Measurements from ENCODE around the gene SCGB2B2.

The SCGB2B2 gene

GRCh38 chr19:34639491-34640085, 37.4 kb downstream of the SCGB2B2 start:
- Histone ChIP-seq H3K4me1 (ENCODE audit: control insufficient read depth in 5 of 5, insufficient read depth in 5 of 5, low read length in 5 of 5) (peaks cover 0 to 10% (median 0%) of the 10 kb centered on the region in 5 donors), H3K9me3 (ENCODE audit: control insufficient read depth in 5 of 5, low read length in 5 of 5) (peaks cover 7 to 15% (median 12%) of the 10 kb centered on the region in 5 donors), H3K27me3 (ENCODE audit: control insufficient read depth in 5 of 5, insufficient read depth in 4 of 5, low read length in 5 of 5) (peaks cover 0 to 4% (median 0%) of the 10 kb centered on the region in 5 donors), H3K36me3 (ENCODE audit: control insufficient read depth in 5 of 5, insufficient read depth in 5 of 5, low read length in 5 of 5) (peaks cover 0 to 5% (median 0%) of the 10 kb centered on the region in 5 donors), H3K9ac (ENCODE audit: low read length in 5 of 5) (no peak overlapping the region), H3K4me3 (ENCODE audit: low read depth in 1 of 5, low read length in 5 of 5) (no peak overlapping the region), H3K27ac (ENCODE audit: low read depth, low read length) (no peak overlapping the region)

GRCh38 chr19:34633802-34634201, 43.2 kb downstream of the SCGB2B2 start:
- H3K9ac ChIP-seq (ENCODE audit: low read length in 5 of 5): no peak overlapping the region
- H3K4me3 ChIP-seq (ENCODE audit: low read depth in 1 of 5, low read length in 5 of 5): no peak overlapping the region
- peaks cover 0 to 4% (median 0%) of the 10 kb centered on the region in 5 donors for H3K27me3 ChIP-seq (ENCODE audit: control insufficient read depth in 5 of 5, insufficient read depth in 4 of 5, low read length in 5 of 5)

More at GRCh38 chr19:34633802-34634201, 43.2 kb downstream of the SCGB2B2 start:
- peaks cover 0 to 5% (median 0%) of the 10 kb centered on the region in 5 donors for H3K36me3 ChIP-seq (ENCODE audit: control insufficient read depth in 5 of 5, insufficient read depth in 5 of 5, low read length in 5 of 5)
- H3K4me1 ChIP-seq (ENCODE audit: control insufficient read depth in 5 of 5, insufficient read depth in 5 of 5, low read length in 5 of 5): peaks cover 0 to 10% (median 0%) of the 10 kb centered on the region in 5 donors
- no peak overlapping the region for H3K27ac ChIP-seq (ENCODE audit: low read depth, low read length)
- peaks cover 14 to 21% (median 16%) of the 10 kb centered on the region in 5 donors for H3K9me3 ChIP-seq (ENCODE audit: control insufficient read depth in 5 of 5, low read length in 5 of 5)

Data from subcutaneous abdominal adipose tissue (tissue), 5 donors.